COLO829 (cell line): ENCODE measurements around the gene PTGDS.
A peak's percentile ranks its signal among the peaks of the same experiment; 100 is the strongest.

Experiments
- DNase-seq: peaks from one replicate; pipeline ENCODE4 v3.0.0; 2012; ENCODE audit warnings: low spot score

The PTGDS gene

DNA sequence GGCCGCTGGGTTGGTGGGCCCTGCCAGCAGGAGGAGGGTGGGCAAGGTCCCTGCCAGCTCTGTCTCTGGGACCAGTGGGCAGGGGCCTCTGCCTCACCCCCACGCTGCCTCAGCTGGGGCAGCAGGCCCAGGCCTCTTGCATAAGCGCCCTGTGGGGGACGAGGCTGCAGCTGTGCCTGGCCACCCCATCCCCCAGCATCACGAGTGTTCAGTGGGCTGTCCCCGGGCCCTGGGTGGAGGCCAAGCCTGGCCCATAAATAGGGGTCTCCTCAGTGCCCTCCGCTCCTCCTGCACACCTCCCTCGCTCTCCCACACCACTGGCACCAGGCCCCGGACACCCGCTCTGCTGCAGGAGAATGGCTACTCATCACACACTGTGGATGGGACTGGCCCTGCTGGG lies at the start of gene PTGDS:
Gene PTGDS (plus strand): TSS at position 282 of the 400 bp plus-strand sequence. CDS start 75 bp downstream, at position 357.
- DNase-seq = no peak

DNA sequence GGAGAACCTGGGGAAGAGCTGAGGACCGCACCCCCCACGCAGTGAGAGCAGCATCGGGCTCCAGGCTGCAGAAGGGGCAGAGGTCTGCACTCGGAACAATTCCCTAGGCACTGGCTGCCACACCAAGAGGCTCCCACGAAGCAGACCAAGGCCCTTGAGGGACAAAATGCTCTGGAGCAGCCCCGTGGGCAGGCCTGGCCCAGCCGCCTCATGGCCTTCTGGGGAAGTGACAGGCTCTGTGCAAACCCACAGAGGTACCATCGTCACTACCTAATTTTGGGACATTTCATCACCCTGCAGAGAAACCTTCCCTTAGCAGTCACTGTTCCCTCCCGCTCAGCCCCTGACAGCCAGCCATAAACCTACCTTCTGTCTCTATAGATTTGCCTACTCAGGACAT lies 48.7 kb upstream of the PTGDS start:
- DNase-seq = no peak

DNA sequence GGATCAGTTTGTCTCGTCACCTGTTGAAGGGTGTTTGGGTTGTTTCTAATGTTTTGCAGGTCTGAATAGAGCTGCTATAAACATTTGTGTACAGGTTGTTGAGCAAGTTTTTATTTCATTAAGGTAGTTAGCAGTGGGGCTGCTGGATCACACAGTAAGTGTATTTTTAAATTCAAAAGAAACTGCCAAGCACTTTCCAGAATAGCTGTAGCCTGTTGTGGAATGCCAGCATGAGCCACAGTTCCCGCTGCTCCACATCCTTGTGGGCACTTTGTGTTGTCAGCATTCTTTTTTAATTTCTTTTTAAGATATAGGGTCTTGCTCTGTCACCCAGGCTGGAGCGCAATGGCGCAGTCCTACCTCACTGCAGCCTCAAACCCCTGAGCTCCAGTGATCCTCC lies 47.3 kb upstream of the PTGDS start:
- no peak for DNase-seq

DNA sequence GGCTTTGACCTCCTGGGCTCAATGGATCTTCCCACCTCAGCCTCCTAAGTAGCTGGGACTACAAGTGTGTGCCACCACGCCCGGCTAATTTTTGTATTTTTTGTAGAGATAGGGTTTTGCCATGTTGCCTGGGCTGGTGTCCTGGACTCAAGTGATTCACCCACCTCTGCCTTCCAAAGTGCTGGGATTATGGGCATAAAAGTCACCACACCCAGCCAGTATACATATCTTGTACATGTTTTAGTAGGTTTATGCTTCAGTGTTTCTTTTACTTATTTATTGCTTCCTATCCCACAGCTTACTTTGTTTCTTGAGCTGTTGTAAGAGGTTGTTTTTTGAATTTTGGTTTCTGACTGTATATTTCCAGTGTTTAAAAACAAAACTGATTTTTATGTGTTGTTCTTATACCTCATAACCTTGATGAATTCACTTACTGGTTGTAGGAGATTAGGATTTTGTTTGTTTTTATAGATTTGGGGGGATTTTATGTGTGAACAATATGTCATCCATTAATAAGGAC lies 45.6 kb upstream of the PTGDS start:
- no peak for DNase-seq

DNA sequence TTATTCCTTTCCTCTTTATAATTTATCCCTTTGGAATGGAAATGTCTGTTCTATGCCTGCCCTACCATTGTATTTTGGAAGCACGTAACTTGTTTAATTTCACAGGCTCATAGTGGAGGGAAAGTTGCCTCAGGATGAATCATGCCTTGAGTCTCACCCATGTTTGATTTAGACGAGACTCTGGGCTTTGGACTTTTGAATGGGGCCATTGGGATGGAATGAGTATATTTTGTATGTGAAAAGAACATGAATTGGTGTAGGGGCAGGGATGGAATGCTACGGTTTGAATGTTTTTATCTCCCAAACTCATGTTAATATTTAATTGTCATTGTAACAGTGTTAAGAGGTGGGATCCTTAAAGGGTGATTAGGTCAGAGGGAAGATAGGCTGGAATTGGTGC lies 43.0 kb upstream of the PTGDS start:
- DNase-seq = no peak

DNA sequence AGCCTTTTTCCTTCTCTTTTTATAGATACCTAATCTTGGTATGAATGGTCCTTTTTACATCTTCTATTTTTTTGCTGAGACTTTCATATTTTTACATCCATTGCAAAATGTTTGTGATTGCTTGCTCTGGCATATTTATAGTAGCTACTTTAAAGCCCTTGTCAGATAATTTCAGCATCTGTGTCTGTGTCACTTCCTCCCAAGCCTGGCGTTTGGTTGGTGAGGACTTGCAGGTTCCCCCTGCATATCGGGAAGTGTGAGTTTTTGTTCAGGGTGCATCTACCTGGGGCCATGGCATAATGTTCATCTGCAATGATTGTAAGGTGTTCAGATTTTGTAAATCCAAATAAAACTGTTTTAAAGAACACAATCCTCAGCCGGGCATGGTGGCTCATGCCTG lies 41.7 kb upstream of the PTGDS start:
- no peak for DNase-seq

DNA sequence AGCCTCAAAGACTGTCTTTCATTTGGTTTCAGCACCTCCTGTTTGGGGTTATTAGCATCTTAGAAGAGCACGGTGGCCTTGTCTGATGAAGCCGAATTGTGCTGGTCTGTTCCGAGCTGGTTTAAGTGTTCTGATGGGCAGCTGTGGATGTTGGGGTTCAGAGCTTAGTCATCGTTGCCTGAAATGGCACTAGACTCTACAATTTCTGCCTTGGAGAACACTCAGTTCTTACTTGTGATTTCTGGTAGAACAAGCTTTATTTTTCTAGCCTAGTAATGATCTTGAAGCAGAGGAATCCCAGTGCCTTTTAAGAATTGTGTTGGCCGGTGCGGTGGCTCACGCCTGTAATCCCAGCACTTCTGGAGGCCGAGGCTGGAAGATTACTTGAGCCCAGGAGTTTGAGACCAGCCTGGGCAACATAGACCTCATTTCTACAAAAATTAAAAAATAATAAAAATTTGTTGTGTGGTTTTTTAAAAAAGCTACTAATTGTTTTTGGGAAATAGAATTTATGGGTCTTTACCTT lies 40.6 kb upstream of the PTGDS start:
- no peak for DNase-seq

DNA sequence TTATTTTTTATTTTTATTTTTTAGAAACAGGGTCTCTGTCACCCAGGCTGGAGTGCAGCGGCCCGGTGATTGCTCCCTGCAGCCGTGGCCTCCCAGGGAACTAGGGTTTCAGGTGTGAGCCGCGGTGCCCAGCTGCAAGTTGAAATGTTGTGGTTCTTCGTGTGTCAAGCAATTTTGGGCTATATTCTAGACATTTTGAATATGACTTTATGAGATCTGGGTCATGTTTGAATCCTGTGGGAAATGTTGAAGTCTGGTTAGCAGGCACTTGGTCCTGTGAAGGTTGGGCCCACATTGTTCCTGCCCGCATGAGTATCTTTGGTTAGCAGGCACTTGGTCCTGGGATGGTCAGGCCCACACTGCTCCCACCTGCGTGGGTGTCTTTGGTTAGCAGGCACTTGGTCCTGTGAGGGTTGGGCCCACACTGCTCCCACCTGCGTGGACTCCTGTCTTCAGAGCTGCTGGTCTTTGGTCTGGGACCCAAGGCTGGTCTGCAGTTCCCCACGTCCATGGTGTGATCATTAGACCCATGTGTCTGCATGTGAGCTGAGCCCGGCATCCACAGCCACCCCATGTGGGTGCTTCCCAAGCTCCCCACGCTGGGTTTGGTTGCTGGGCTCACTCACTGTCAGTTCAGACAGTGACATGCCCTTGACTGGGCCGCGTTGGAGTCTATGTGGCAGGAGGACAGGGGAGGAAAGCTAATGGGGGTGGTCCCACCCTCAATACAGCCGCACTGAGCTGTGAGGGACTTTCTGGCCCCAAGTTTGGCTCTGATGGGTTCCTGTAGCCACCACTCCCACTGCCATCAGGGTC lies 39.9 kb upstream of the PTGDS start:
- DNase-seq = no peak

DNA sequence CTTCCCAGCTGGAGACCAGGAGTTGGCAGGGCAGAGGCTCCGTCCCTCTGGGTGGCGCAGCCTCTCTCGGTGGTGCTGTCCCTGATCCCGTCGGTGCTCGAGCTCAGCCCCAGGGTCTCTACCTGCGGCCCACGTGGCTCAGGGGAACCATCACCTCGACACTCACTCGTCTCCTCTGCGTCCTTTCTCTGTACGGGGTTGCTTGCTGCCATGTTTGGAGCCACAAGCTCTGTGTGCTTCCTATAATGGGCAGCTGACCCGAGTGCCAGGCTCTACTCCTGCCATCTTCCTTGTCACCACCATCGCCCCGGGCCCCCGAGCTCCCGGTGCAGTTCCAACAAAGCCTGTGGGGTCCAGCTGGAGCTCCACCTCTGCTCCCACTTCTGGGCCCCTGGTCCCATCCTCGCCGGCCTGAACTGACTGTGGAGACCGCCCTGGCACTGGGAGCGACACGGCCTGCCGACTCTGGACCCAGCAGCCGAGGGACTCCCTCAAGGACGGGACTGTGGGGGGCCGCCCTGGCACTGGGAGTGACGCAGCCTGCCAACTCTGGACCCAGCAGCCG lies 37.8 kb upstream of the PTGDS start:
- DNase-seq = no peak

DNA sequence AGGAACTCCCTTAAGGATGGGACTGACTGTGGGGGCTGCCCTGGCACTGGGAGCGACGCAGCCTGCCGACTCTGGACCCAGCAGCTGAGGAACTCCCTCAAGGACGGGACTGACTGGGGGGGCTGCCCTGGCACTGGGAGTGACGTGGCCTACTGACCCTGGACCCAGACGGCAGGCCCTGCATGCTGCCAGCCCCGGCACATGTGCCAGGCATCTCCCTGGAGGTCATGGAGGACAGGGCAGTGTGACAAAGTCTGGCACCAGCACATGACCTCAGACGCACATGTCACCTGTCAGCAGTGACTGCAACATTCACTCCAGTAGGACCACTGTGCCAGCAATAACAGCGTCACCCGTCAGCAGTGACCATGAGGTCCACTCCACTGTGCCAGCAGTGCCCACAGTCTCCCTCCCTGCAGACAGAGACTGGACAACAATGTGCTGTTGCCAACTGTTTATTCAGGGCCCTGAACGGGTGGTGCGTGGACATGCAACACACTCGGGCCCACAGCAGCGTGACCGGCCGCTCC lies 37.2 kb upstream of the PTGDS start:
- DNase-seq = no peak

DNA sequence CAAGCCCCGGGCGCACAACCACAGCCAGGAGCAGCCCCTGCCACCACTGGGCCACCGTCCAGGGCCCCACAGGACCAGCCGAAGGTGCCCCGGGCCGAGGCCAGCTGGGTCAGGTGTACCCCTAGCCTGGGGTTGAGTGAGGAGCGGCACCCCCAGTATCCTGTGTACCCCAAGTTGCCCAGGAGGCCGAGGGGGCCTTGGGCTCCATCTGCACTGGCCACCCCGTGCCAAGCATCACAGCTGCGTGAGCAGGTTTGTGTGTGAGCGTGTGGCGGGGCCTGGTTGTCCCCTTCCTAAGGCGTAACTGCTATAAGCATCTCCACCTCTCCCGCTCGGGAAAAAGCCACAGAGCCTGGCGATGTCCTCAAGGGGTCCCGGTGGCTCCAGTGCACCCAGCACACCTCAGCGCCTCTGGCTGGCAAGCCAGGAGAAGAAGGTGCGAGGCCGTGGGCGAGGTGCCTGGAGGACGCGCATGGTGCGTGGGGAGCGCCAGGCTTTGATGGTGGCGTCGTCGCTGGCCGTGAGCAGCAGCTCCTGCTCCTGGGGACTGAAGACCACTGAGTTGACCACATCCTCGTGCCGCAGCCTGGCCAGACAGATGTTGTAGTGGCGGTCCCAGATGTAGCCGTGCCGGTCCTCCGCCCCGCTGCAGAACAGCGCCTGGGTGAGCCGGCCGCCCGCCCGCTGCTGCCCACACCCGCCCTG lies 36.6 kb upstream of the PTGDS start:
- no peak for DNase-seq

DNA sequence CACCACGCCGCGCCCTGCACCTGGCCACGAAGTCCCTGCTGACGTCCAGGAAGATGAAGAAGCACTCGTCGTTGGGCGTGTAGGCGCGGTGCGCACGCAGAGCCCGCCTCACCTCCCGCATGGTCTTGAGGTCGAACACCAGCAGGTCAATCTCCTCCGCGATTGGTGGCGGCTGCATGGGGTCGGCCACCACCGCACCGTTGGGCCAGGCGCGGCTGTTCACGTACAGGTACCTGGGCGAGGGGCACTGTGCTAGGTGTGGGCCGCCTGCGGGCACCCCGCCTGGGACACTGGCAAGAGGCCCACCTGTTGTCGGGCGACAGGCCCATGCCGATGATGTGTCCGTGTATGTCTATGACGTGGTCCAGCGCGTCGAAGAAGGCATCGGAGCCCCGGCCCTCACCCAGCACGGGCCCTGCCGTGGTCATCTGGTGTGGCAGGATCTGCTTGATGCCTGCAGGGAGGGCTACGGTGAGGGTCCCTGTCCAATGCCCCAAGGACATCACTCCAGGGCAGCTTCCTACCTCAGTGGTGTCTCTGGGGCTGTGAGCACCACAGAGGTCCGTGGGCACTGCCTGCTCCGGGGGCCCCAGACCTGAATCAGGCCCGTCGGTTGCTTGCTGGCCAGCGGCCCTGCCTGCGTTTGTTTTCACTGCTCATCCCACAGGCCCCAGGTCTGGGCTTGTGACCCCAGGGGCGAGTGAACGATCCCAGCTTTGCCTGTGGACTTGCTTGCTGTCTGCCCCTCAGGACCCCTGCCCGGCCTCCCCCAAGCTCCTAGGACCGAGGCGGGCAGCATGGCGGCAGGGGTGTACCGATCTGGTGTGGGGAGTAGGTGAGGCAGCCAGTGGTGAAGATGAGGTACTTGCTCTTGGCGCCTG lies 35.8 kb upstream of the PTGDS start:
- no peak for DNase-seq

DNA sequence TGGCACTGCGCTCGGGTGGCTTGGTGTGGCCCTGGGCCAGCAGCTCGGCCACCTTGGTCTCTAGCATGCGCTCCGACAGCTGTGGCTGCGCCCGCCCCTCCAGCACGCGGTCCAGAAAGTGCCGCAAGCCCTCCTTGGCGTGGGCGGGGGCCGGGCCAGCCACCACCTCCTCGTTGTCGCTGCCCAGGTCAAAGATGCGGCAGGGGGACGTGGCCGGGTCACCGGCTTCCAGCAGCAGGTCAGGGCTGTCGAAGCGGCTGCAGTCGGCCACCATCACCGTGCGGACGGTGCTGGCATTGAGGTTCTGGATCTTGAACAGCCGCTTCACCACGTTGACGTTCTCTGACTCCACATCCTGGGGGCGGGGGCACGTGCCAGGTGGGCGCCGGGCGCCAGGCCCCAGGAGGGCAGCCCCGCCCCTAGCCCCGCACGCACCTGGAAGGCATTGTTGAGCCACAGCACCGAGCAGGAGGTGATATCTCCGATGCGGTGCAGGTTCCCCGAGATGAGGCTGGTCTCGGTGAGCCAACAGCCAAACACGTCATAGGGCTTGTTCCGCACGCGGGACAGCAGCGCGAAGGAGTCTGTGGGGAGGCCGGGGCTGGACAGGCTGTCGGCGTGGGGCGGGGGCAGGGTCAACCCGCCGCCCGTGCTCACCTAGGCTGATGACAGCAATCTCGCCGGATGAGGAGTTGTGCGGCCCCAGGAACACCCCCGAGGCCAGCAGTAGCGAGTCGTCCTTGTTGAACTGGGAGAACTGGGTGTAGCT lies 35.0 kb upstream of the PTGDS start:
- no peak for DNase-seq

DNA sequence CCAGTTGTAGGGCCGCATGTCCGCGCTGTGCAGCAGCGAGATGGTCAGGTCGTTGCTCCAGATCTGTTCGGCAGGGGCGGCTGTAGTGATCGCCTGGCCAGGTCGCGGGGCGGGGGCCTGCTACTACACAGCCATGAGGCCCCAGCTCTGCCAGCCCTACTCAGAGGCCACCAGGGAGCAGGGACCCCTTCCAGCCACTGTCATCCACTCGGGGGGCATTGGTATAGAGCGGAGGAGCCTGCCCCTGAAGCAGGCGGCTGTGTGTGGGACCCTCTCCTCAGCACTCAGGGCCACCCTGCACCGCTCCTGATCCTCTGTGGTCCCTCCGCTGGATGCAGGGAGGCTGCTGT lies 34.4 kb upstream of the PTGDS start:
- DNase-seq = no peak

DNA sequence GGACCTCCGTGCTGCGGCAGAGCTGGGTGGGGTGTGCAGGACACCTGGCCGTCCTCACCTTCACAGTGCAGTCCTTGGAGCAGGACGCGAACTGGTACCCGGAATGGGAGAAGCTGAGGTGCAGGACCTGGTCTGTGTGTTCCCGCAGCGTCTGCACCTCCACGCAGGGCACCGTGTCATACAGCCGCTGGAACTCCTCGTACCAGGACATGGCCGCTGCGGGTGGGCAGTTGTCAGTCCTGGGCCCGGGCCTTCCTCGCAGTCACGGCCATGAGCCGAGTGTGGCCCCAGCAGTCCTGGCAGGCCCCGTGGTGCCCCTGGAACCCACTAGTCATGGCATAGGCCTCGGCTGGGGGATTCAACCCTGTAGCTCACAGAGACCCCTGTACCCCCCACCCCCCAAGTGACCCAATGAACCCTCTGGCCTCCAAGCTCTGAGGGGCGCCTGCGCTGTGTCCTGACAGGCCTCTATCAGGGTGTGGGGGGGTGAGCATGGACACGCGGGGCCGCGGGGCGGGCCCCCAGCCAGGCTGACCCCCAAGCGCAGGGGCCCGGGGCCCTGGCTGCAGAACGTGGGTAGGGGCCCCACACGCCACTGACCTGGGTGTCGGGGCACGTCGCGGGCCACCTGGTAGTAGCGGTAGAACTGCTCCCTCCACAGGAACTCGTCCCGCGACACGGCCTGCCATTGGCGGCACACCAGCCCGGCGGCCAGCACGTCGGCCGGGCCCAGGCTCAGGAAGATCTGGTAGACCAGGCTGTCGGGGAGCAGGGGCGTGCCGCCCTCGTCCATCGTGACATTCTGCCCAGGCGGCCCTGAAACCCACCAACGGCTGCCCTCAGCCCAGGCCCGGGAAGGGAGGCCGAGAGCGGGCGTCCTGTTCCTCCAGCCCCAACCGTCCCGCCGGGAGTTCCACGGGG lies 33.8 kb upstream of the PTGDS start:
- no peak for DNase-seq

DNA sequence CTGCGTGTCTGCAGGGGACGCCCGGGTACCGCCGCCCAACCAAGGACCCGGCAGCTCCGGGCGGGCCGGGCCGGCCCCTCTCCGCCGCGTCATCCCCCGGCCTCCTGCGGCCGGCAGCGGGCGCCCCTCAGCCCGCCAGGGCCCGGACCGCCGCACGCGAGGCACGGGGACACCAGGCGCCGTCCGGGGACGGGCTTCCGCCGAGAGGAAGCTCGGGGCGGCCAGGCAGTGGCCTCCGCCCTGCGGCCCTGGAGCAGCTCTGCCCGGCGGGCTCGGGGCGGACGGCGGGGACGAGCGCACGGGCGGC lies 33.1 kb upstream of the PTGDS start:
- no peak for DNase-seq

DNA sequence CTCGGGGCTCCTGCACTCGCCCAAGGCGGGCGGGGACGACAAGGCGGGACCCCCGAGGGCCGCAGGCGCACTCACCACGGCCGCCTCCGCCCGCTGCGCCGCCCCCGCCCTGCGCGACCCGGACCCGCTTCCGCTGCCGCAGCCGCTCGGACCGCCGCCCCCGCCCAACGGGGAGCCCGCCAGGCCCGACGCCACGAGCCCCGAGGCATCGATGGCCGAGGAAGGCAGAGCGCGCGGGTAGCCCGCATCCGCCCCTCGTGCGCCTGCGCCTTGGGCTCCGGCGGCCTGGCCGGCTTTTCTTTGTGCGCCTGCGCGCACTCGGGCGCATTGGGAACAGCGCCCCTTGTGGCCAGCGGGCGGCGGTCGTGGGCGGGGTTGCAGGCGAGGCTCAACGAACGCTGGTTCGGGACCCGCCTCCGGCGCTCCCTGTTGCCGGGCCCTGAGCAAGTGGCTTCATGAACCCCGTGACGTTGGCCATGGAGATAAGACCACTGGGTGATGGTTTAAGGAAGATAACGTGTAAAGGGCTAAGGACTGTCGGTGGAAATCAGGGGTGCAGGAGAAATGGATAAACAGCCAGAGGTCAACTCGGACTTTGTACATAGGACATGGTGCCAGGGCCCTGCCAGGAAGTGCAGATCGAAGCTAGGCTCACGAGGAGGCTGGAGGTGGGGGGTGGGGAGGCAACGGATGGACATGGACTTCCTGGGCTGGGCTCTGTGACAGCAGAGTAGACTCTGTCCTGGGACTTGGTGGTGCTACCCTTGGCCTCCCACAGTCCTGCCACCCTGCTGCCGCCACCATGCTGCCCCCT lies 32.6 kb upstream of the PTGDS start, which contains the start of the genes C8G and FBXW5:
Gene C8G (plus strand): TSS at position 725 of the 814 bp plus-strand sequence. CDS start 78 bp downstream, at position 803.
Gene FBXW5 (minus strand): TSS at position 220 of the 814 bp plus-strand sequence. CDS start 655 bp downstream, outside the sequence.
- DNase-seq = peak; percentile 98

DNA sequence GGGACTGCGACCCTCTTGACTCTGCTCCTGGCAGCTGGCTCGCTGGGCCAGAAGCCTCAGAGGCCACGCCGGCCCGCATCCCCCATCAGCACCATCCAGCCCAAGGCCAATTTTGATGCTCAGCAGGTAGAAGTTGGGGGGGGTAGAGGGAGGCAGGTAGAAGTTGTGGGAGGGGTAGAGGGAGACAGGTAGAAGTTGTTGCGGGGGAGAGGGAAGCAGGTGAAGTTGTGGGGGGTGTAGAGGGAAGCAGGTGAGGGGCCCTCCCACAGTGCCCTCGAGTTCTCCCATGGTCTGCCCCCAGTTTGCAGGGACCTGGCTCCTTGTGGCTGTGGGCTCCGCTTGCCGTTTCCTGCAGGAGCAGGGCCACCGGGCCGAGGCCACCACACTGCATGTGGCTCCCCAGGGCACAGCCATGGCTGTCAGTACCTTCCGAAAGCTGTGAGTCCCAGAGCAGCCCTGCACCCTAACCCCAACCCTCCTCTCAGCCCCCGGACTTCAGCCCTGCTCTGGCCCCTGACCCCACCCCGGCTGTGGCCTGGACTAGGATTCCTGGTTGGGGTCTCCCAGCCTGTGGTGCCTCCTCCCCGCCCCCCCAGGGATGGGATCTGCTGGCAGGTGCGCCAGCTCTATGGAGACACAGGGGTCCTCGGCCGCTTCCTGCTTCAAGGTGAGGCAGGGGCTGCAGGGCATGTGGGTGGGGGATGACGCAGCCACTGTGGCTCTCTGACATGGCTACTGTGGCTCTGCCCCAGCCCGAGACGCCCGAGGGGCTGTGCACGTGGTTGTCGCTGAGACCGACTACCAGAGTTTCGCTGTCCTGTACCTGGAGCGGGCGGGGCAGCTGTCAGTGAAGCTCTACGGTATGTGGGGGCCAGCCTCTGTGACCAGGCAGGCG lies 31.7 kb upstream of the PTGDS start:
- no peak for DNase-seq
